ENCODE measurements around the gene FLVCR1. TPM values are rescaled to one million over a fixed set of nuclear protein-coding genes. Genes with fewer than 3 reads are reported as not detected.
A peak's percentile ranks its signal among the peaks of the same experiment; 100 is the strongest.

FLVCR1 gene
- total RNA-seq, 1 donor from 2014 or later: 6.8 TPM

GRCh38 chr1:212879947-212880690 lies 22.0 kb downstream of the FLVCR1 start:
- FAIRE-seq: no peak
- H3K36me3 ChIP-seq (ENCODE audit: control insufficient read depth, insufficient read depth, low read length): no peaks in the 10 kb centered on the region
- TF ChIP-seq CTCF (IDR thresholded peaks at IDR 0.05; ENCODE audit: insufficient read depth, low read length, severe bottlenecking): no peak

GRCh38 chr1:212884592-212884991 lies 26.5 kb downstream of the FLVCR1 start:
- no peaks in the 10 kb centered on the region for H3K27me3 ChIP-seq (ENCODE audit: control insufficient read depth, insufficient read depth, low read length)
- FAIRE-seq (no peak), DNase-seq (ENCODE audit: low read depth) (peak; percentile 11)
- no peak overlapping the region for H3K4me3 ChIP-seq (ENCODE audit: low read depth, low read length)
- TF ChIP-seq CTCF (IDR thresholded peaks at IDR 0.05; ENCODE audit: insufficient read depth, low read length, severe bottlenecking): no peak
- H3K36me3 ChIP-seq (ENCODE audit: control insufficient read depth, insufficient read depth, low read length): no peaks in the 10 kb centered on the region

More at GRCh38 chr1:212879947-212880690, 22.0 kb downstream of the FLVCR1 start:
- no peak for DNase-seq (ENCODE audit: low read depth)
- no peak overlapping the region for H3K4me3 ChIP-seq (ENCODE audit: low read depth, low read length)
- no peaks in the 10 kb centered on the region for H3K27me3 ChIP-seq (ENCODE audit: control insufficient read depth, insufficient read depth, low read length)

- no peak for TF ChIP-seq CTCF (IDR thresholded peaks at IDR 0.05; ENCODE audit: insufficient read depth, low read length, severe bottlenecking)
- no peak overlapping the region for H3K4me3 ChIP-seq (ENCODE audit: low read depth, low read length)
- FAIRE-seq: peak; percentile 55
- H3K27me3 ChIP-seq (ENCODE audit: control insufficient read depth, insufficient read depth, low read length): no peaks in the 10 kb centered on the region
- no peak for DNase-seq (ENCODE audit: low read depth)
- peaks cover 2% of the 10 kb centered on the region for H3K36me3 ChIP-seq (ENCODE audit: control insufficient read depth, insufficient read depth, low read length)
Measured at GRCh38 chr1:212892108-212892507, 34.0 kb downstream of the FLVCR1 start.

- H3K36me3 ChIP-seq (ENCODE audit: control insufficient read depth, insufficient read depth, low read length): no peaks in the 10 kb centered on the region
- FAIRE-seq (no peak), DNase-seq (ENCODE audit: low read depth) (no peak)
- no peaks in the 10 kb centered on the region for H3K27me3 ChIP-seq (ENCODE audit: control insufficient read depth, insufficient read depth, low read length)
- no peak overlapping the region for H3K4me3 ChIP-seq (ENCODE audit: low read depth, low read length)
- no peak for TF ChIP-seq CTCF (IDR thresholded peaks at IDR 0.05; ENCODE audit: insufficient read depth, low read length, severe bottlenecking)
Measured at GRCh38 chr1:212899845-212900244, 41.8 kb downstream of the FLVCR1 start.

- H3K27me3 ChIP-seq (ENCODE audit: control insufficient read depth, insufficient read depth, low read length): no peaks in the 10 kb centered on the region
- FAIRE-seq (no peak), DNase-seq (ENCODE audit: low read depth) (no peak)
- no peaks in the 10 kb centered on the region for H3K36me3 ChIP-seq (ENCODE audit: control insufficient read depth, insufficient read depth, low read length)
- TF ChIP-seq CTCF (IDR thresholded peaks at IDR 0.05; ENCODE audit: insufficient read depth, low read length, severe bottlenecking): no peak
- no peak overlapping the region for H3K4me3 ChIP-seq (ENCODE audit: low read depth, low read length)
Measured at GRCh38 chr1:212901290-212901689, 43.2 kb downstream of the FLVCR1 start.

GRCh38 chr1:212902054-212902453 lies 44.0 kb downstream of the FLVCR1 start:
- DNase-seq (ENCODE audit: low read depth): no peak

More at GRCh38 chr1:212902054-212902453, 44.0 kb downstream of the FLVCR1 start:
- FAIRE-seq: no peak
- H3K36me3 ChIP-seq (ENCODE audit: control insufficient read depth, insufficient read depth, low read length): no peaks in the 10 kb centered on the region
- H3K27me3 ChIP-seq (ENCODE audit: control insufficient read depth, insufficient read depth, low read length): no peaks in the 10 kb centered on the region
- H3K4me3 ChIP-seq (ENCODE audit: low read depth, low read length): no peak overlapping the region
- no peak for TF ChIP-seq CTCF (IDR thresholded peaks at IDR 0.05; ENCODE audit: insufficient read depth, low read length, severe bottlenecking)

Data from bronchial epithelial cell (primary cell).